H9 (cell line): ENCODE results near the gene NOS1AP. TPM values are rescaled to one million over a fixed set of nuclear protein-coding genes. Genes with fewer than 3 reads are reported as not detected.
"Not testable (repeated sequence)": the region's sequence is repeated elsewhere in the genome, so short reads cannot be mapped to it uniquely, and the experiment has no call there.

ENCODE experiments used
- DNase-seq: peaks from one replicate; pipeline ENCODE4 v3.0.0-alpha.2; 2017
- H2AFZ ChIP-seq: one replicate; pipeline ENCODE4 v1.6.1; 2013; ENCODE audit warnings: mild to moderate bottlenecking, low read length, control low read depth, moderate library complexity
- H2AK5ac ChIP-seq: 2 replicates; pipeline ENCODE4 v1.6.1; 2013; ENCODE audit warnings: low read length, control low read depth, mixed read lengths; ENCODE audit not compliant: insufficient read length
- H2BK120ac ChIP-seq: one replicate; pipeline ENCODE4 v1.6.1; 2013; ENCODE audit warnings: low read depth, mild to moderate bottlenecking, low read length, control low read depth, inconsistent platforms; ENCODE audit not compliant: poor library complexity, severe bottlenecking
- H2BK12ac ChIP-seq: 2 replicates; pipeline ENCODE4 v1.6.1; 2013; ENCODE audit warnings: low read length, control low read depth, mixed read lengths, low read depth; ENCODE audit not compliant: insufficient read length
- H2BK15ac ChIP-seq: 2 replicates; pipeline ENCODE4 v1.6.1; 2013; ENCODE audit warnings: low read depth, low read length, control low read depth
- H2BK20ac ChIP-seq: one replicate; pipeline ENCODE4 v1.6.1; 2013; ENCODE audit warnings: low read depth, mild to moderate bottlenecking, low read length, control low read depth, inconsistent platforms; ENCODE audit not compliant: poor library complexity, severe bottlenecking
- H2BK5ac ChIP-seq: 2 replicates; pipeline ENCODE4 v1.6.1; 2013; ENCODE audit warnings: low read length, control low read depth, mixed read lengths; ENCODE audit not compliant: insufficient read length
- H3K14ac ChIP-seq: 2 replicates; pipeline ENCODE4 v1.6.1; 2013; ENCODE audit warnings: low read length, control low read depth; ENCODE audit not compliant: insufficient read depth
- H3K18ac ChIP-seq: 2 replicates; pipeline ENCODE4 v1.6.1; 2013; ENCODE audit warnings: low read depth, mild to moderate bottlenecking, mixed read lengths, low read length, control low read depth; ENCODE audit not compliant: insufficient read length
- H3K23ac ChIP-seq: 2 replicates; pipeline ENCODE4 v1.6.1; 2013; ENCODE audit warnings: low read length, control low read depth, mixed read lengths, low read depth; ENCODE audit not compliant: insufficient read length
- H3K23me2 ChIP-seq: 2 replicates; pipeline ENCODE4 v1.6.1; 2013; ENCODE audit warnings: low read depth, mild to moderate bottlenecking, mixed read lengths, low read length, control low read depth; ENCODE audit not compliant: insufficient read length, poor library complexity, severe bottlenecking
- H3K27ac ChIP-seq: 2 replicates; pipeline ENCODE4 v1.5.1; 2013; ENCODE audit warnings: low read length, control low read depth, mixed read lengths, low read depth; ENCODE audit not compliant: insufficient read length
- H3K27me3 ChIP-seq: 2 replicates; pipeline ENCODE4 v1.6.1; 2013; ENCODE audit warnings: low read length, control low read depth, inconsistent platforms; ENCODE audit not compliant: insufficient read depth
- H3K4ac ChIP-seq: 2 replicates; pipeline ENCODE4 v1.6.1; 2013; ENCODE audit warnings: low read depth, mild to moderate bottlenecking, control low read depth, inconsistent platforms, low read length, moderate library complexity
- H3K4me1 ChIP-seq: 2 replicates; pipeline ENCODE4 v1.6.1; 2013; ENCODE audit warnings: low read length, control low read depth, inconsistent platforms; ENCODE audit not compliant: insufficient read depth
- H3K4me2 ChIP-seq: 2 replicates; pipeline ENCODE4 v1.6.1; 2013; ENCODE audit warnings: low read length, control low read depth, mixed read lengths; ENCODE audit not compliant: insufficient read length, insufficient read depth
- H3K56ac ChIP-seq: 2 replicates; pipeline ENCODE4 v1.6.1; 2013; ENCODE audit warnings: low read depth, mild to moderate bottlenecking, mixed read lengths, low read length, control low read depth; ENCODE audit not compliant: insufficient read length
- H3K79me1 ChIP-seq: 2 replicates; pipeline ENCODE4 v1.6.1; 2013; ENCODE audit warnings: low read depth, mild to moderate bottlenecking, moderate library complexity, low read length, control low read depth, inconsistent platforms; ENCODE audit not compliant: insufficient read depth, poor library complexity, severe bottlenecking
- H3K79me2 ChIP-seq: 2 replicates; pipeline ENCODE4 v1.6.1; 2013; ENCODE audit warnings: low read length, control low read depth, inconsistent platforms; ENCODE audit not compliant: insufficient read depth
- H3K9ac ChIP-seq: 2 replicates; pipeline ENCODE4 v1.6.1; 2013; ENCODE audit warnings: low read length, control low read depth, mixed read lengths; ENCODE audit not compliant: insufficient read length; ENCODE audit errors: extremely low read depth
- H3K9me3 ChIP-seq: one replicate; pipeline ENCODE4 v1.6.1; 2013; ENCODE audit warnings: low read depth, low read length, inconsistent platforms; ENCODE audit not compliant: control insufficient read depth
- H3T11ph ChIP-seq: one replicate; pipeline ENCODE4 v1.6.1; 2013; ENCODE audit warnings: mild to moderate bottlenecking, low read length, control low read depth, inconsistent platforms
- H4K20me1 ChIP-seq: one replicate; pipeline ENCODE4 v1.6.1; 2013; ENCODE audit not compliant: control insufficient read depth, insufficient read length, insufficient read depth
- H4K5ac ChIP-seq: 2 replicates; pipeline ENCODE4 v1.6.1; 2013; ENCODE audit warnings: low read depth, mild to moderate bottlenecking, mixed read lengths, low read length, control low read depth; ENCODE audit not compliant: insufficient read length
- H4K8ac ChIP-seq: replicated peaks from 2 replicates; pipeline ENCODE4 v1.6.1; 2013; ENCODE audit warnings: low read length, control low read depth, mixed read lengths, low read depth; ENCODE audit not compliant: insufficient read length
- H4K91ac ChIP-seq: 2 replicates; pipeline ENCODE4 v1.6.1; 2013; ENCODE audit warnings: low read depth, mild to moderate bottlenecking, moderate library complexity, mixed read lengths, low read length, control low read depth; ENCODE audit not compliant: insufficient read length
- H3K27ac Mint-ChIP-seq, 3 experiments: 2 replicates in 2 of 3; 3 replicates in 1 of 3; pipeline ENCODE4 v1.8.0; 2020 to 2021; ENCODE audit warnings: mixed read lengths in 3 of 3, mild to moderate bottlenecking in 1 of 3, moderate library complexity in 1 of 3
- H3K27me3 Mint-ChIP-seq: 2 replicates; pipeline ENCODE4 v1.8.0; 2021; ENCODE audit warnings: low read depth, mild to moderate bottlenecking, moderate library complexity, mixed read lengths
- H3K36me3 Mint-ChIP-seq, 3 experiments: 2 replicates in 2 of 3; 3 replicates in 1 of 3; pipeline ENCODE4 v1.8.0; 2020 to 2021; ENCODE audit warnings: low read depth in 3 of 3, mixed read lengths in 3 of 3; ENCODE audit not compliant: insufficient read depth in 1 of 3
- H3K4me1 Mint-ChIP-seq, 2 experiments: 2 replicates each; pipeline ENCODE4 v1.8.0; 2020; ENCODE audit warnings: mixed read lengths in 2 of 2
- H3K4me3 Mint-ChIP-seq, 2 experiments: 2 replicates in 1 of 2; 3 replicates in 1 of 2; pipeline ENCODE4 v1.8.0; 2020 to 2021; ENCODE audit warnings: mild to moderate bottlenecking in 2 of 2, mixed read lengths in 2 of 2, moderate library complexity in 1 of 2
- H3K9me3 Mint-ChIP-seq, 2 experiments: 2 replicates in 1 of 2; 3 replicates in 1 of 2; pipeline ENCODE4 v1.8.0; 2020; ENCODE audit warnings: mild to moderate bottlenecking in 2 of 2, mixed read lengths in 2 of 2, moderate library complexity in 1 of 2
- CTCF ChIP-seq: fragments of 200-600 bp; sonication (generic); conservative IDR thresholded peaks from 3 replicates; pipeline ENCODE4 v1.8.0; 2021; ENCODE audit warnings: antibody characterized with exemption, mild to moderate bottlenecking
- WGBS: extraction: QIAGEN DNeasy Blood & Tissue Kit; methylation state at CpG from one replicate; pipeline ENCODE4 v1.1.7; 2013; ENCODE audit warnings: missing lambda C conversion rate, low lambda C conversion rate, mixed read lengths; ENCODE audit not compliant: insufficient read length; ENCODE audit errors: extremely low coverage; 5-methylcytosine and 5-hydroxymethylcytosine counted together
- total RNA-seq: library from RNA; stranded (reverse); gene quantifications from 2 replicates; pipeline ENCODE4 v1.2.1, GENCODE V29; 2021

The NOS1AP gene
- total RNA-seq, 1 experiment from 2014 or later, result 8.4 TPM

GRCh38 chr1:162172311-162173102 is 103.0 kb downstream of the NOS1AP start:
- no peaks in the 10 kb centered on the region for H3K9me3 Mint-ChIP-seq
- WGBS, result no CpG with 5 or more reads among the region's 2 CpGs
- Histone ChIP-seq H4K8ac (no peak overlapping the region), H3K4me2 (peak overlapping the region; percentile 14), H3T11ph (no peak overlapping the region), H3K14ac (no peak overlapping the region), H3K27ac (peak overlapping the region; percentile 5), H2AK5ac (no peak overlapping the region), H2BK12ac (no peak overlapping the region), H3K79me2 (no peaks in the 10 kb centered on the region), H2BK20ac (no peak overlapping the region), H2AFZ (no peak overlapping the region), H3K9ac (no peak overlapping the region), H3K23me2 (no peaks in the 10 kb centered on the region), H3K9me3 (no peaks in the 10 kb centered on the region), H4K5ac (no peak overlapping the region), H3K4me1 (peaks cover 18% of the 10 kb centered on the region; the same call in 1 of the 2 replicates), H2BK15ac (no peak overlapping the region), H4K91ac (no peak overlapping the region), H3K79me1 (no peaks in the 10 kb centered on the region), H2BK5ac (no peak overlapping the region), H3K23ac (no peak overlapping the region), H3K4ac (no peak overlapping the region), H3K56ac (no peak overlapping the region), H2BK120ac (no peak overlapping the region), H3K18ac (no peak overlapping the region), H3K27me3 (no peaks in the 10 kb centered on the region), H4K20me1 (no peaks in the 10 kb centered on the region)
- no peak for TF ChIP-seq CTCF
- H3K27me3 Mint-ChIP-seq, result no peaks in the 10 kb centered on the region
- no peak overlapping the region for H3K4me3 Mint-ChIP-seq
- peak overlapping the region in 2 of 3 experiments; percentile 12 to 72; a peak in 4 of 7 replicates for H3K27ac Mint-ChIP-seq
- peaks cover 60 to 65% of the 10 kb centered on the region in 2 experiments for H3K4me1 Mint-ChIP-seq
- H3K36me3 Mint-ChIP-seq, result no peaks in the 10 kb centered on the region
- no peak for DNase-seq

- H3K4ac ChIP-seq, DNase-seq, H3K23me2 ChIP-seq, H4K91ac ChIP-seq, H3K27me3 ChIP-seq, H3K56ac ChIP-seq, H2BK12ac ChIP-seq, H4K8ac ChIP-seq, H3K27me3 Mint-ChIP-seq, H3K9me3 ChIP-seq, H3K9ac ChIP-seq, H2BK20ac ChIP-seq, H2BK15ac ChIP-seq, H2AK5ac ChIP-seq, H3K4me2 ChIP-seq, H3K23ac ChIP-seq, H3K27ac Mint-ChIP-seq, H3K4me3 Mint-ChIP-seq, H2BK120ac ChIP-seq, H2AFZ ChIP-seq, H3K14ac ChIP-seq, H3K36me3 Mint-ChIP-seq, H3K79me2 ChIP-seq, H3T11ph ChIP-seq, H3K9me3 Mint-ChIP-seq, H4K20me1 ChIP-seq, H3K27ac ChIP-seq, H2BK5ac ChIP-seq, H3K18ac ChIP-seq, H4K5ac ChIP-seq, H3K79me1 ChIP-seq: not testable (repeated sequence)
- H3K4me1 Mint-ChIP-seq, result peaks cover 65 to 72% of the 10 kb centered on the region in 2 experiments
- peaks cover 20% of the 10 kb centered on the region; the same call in 1 of the 2 replicates for H3K4me1 ChIP-seq
- WGBS, result no CpG with 5 or more reads among the region's 1 CpG
Observed at GRCh38 chr1:162173607-162174006, 104.1 kb downstream of the NOS1AP start.
